RWPE1 (cell line): ENCODE data around the gene STK17A.
A peak's percentile ranks its signal among the peaks of the same experiment; 100 is the strongest.
"Not testable (repeated sequence)": the region's sequence is repeated elsewhere in the genome, so short reads cannot be mapped to it uniquely, and the experiment has no call there.

Experiments
- CTCF ChIA-PET: fragments of 350-600 bp; sonication (Branson Sonifier 250); formaldehyde crosslinking; extraction: SDS; loops from one replicate; lab custom pipeline; 2021; lab: Yijun Ruan, JAX
- POLR2A ChIA-PET: fragments of 400-600 bp; formaldehyde crosslinking; extraction: SDS; loops from one replicate; lab custom pipeline; 2020; ENCODE audit warnings: antibody characterized with exemption; ENCODE audit not compliant: low non-redundant PET; lab: Yijun Ruan, JAX
- DNase-seq: peaks from one replicate; pipeline ENCODE4 v3.0.0; 2012; ENCODE audit warnings: low spot score
- H3K27ac ChIP-seq: fragments of 450-650 bp; 2 replicates; pipeline ENCODE4 v1.5.1; 2017
- TF ChIP-seq, protein P1 (sequence below): fragments of 450-650 bp; conservative IDR thresholded peaks from 2 replicates; pipeline ENCODE4 v1.5.1; 2017; ENCODE audit warnings: low read depth, mild to moderate bottlenecking

Gene STK17A

DNA sequence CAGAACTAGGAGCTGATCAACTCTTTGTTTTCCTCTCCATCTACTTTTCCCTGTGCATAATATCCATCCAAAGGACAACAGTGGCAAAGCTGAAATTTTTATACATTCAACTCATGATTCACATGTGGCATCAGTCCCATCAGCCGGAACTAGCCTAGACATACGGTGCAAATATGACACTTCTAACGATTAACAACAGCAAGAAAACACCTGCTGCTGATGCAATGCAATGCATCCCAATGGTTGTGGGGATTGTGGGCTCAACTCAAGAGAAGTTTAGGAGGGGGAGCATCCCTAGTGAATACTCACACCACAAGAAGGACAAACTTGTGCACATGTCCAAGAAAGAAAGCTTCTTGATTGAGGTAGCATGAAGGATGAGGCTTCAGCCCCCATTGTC lies 20.5 kb upstream of the STK17A start:
- DNase-seq: no peak
- CTCF ChIA-PET: no interaction called here
- no peak overlapping the region for H3K27ac ChIP-seq
- TF ChIP-seq, protein P1, sequence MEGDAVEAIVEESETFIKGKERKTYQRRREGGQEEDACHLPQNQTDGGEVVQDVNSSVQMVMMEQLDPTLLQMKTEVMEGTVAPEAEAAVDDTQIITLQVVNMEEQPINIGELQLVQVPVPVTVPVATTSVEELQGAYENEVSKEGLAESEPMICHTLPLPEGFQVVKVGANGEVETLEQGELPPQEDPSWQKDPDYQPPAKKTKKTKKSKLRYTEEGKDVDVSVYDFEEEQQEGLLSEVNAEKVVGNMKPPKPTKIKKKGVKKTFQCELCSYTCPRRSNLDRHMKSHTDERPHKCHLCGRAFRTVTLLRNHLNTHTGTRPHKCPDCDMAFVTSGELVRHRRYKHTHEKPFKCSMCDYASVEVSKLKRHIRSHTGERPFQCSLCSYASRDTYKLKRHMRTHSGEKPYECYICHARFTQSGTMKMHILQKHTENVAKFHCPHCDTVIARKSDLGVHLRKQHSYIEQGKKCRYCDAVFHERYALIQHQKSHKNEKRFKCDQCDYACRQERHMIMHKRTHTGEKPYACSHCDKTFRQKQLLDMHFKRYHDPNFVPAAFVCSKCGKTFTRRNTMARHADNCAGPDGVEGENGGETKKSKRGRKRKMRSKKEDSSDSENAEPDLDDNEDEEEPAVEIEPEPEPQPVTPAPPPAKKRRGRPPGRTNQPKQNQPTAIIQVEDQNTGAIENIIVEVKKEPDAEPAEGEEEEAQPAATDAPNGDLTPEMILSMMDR: no peak
- POLR2A ChIA-PET: no interaction called here

DNA sequence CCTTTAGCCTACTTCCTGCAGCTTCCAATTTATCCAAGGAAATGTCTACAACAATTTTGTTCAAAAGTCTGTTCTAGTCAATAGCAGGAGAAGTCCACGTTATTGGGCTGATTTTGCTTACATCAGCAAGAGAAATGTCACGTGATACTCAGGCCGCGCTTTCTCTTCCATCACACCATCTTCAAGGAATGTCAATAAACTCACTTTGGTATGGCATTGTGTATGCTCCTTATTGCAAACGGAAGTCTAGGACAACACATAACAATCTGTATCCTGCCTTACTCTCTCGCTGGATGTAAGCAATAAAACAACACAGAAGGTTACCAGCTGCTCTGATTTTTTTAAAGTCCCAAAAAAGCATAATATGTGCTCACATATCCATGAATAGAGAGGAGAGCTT lies 17.1 kb upstream of the STK17A start:
- ChIA-PET CTCF (interaction anchor here (0.6 kb wide), 1 partner anchor 13 kb away, joined by 3 read pairs; no protein-coding TSS in a partner anchor), POLR2A (no interaction called here)
- H3K27ac ChIP-seq: no peak overlapping the region
- no peak for DNase-seq
- TF ChIP-seq, protein P1: no peak

DNA sequence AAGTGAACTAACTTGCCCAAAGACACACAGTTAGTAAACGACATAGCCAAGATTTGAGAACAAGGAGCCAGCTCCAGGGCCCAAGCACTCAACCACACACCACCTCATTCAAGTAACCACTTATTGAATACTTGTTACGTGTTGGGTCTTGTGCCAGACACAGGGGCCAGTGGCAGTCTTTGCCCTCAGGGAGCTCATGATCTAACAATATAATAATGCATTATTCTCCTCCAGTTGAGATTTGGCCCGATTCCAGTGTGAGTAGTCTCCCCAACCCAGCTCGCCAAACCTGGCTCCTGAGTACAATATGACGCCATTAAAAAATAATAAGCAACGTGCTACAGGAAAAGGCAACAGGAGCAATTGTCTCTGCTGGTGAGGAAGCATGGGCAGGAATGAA lies 14.4 kb upstream of the STK17A start:
- ChIA-PET CTCF (interaction anchor here (0.6 to 1.7 kb wide), 3 partner anchors 13 to 268 kb away, joined by 4 to 19 read pairs (median 4); partner anchors contain the start of gene STK17A), POLR2A (interaction anchor here (0.6 kb wide), 1 partner anchor 636 kb away, joined by 3 read pairs; no protein-coding TSS in a partner anchor)
- DNase-seq: peak; percentile 95
- TF ChIP-seq, protein P1: no peak
- H3K27ac ChIP-seq: peak overlapping the region; percentile 61

DNA sequence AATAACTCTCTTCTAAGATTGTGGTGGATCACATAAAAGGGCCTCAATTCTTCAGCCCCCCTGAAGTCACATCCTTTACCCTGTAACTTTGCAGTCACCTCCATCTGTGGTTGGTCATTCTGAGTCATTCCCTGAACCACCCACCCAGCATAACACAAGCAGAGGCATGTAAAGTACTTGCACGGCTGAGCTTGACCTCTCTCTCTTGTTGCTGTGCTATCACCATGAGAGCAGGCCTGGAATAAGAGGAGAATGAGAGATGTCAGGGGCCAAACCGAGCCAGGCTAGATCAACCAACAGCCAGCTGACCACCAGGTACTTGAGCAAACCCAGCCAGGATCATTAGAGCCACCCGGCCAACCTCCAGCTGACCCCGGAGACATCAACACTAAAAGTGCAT lies 13.5 kb upstream of the STK17A start:
- POLR2A ChIA-PET: no interaction called here

DNA sequence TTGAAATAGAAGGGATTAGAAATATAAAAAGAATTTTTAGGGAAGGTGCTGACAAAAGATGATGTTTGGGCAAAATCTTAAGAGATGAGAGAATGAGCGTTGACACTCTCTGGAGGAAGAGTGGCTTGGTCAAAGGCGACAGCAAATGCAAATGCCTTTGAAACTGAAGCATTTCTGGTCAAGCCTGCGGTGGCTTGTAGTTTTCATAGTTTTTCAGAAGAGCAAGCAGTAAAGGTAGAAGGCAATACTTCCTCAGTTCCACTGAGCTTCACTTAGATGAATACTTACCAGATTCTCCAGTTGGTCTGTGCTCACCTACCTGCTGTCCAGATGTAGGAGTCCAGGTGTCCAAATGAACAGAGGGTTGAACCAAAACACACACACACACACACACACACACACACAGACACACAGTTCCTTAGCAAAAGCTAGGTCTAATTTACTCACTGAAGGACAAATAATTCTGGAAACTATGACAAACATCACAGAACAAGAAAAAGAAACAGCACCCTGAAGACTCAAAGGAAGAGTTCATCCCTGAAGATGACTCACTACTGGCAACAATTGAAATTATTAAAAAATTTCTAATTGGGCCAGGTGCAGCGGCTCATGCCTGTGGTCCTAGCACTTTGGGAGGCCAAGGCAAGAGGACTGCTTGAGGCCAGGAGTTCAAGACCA lies 12.1 kb upstream of the STK17A start:
- TF ChIP-seq, protein P1: no peak
- DNase-seq: no peak
- peak overlapping the region; percentile 83 for H3K27ac ChIP-seq
- POLR2A ChIA-PET: no interaction called here
- CTCF ChIA-PET: interaction anchor here (2.4 kb wide), 1 partner anchor 12 kb away, joined by 9 read pairs; the partner anchor contains the start of gene STK17A

More for the DNA sequence above, 13.5 kb upstream of the STK17A start:
- DNase-seq: no peak
- H3K27ac ChIP-seq: peak overlapping the region; percentile 83
- CTCF ChIA-PET: interaction anchor here (0.7 to 2.4 kb wide), 4 partner anchors 13 to 151 kb away, joined by 3 to 19 read pairs (median 6); partner anchors contain the start of gene STK17A
- TF ChIP-seq, protein P1: no peak

DNA sequence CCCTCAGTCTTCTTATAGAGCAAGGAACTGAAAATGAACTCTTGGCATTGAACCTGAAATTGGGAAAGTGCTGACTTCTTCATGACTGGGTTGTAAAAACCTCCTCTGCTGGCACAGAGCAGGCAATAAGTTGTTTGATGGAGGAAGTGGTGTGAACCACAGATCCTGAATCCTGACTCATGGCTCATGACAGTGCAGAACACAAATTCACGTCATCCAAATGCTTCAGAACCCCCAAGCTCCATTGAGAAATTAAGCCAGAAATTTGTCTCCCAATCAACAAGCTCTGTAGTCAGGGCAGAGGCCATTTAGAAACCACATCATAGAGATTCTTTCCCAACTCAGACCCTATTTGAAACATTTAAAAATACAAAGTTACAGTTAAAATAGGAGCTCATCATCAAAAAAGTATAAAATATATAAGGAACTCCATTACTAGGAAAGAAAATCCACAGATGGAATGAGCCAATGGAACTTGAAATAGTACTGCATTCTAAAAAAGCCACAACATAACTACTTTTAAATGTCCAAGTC lies 10.3 kb upstream of the STK17A start:
- TF ChIP-seq, protein P1: no peak
- peak overlapping the region; percentile 83 for H3K27ac ChIP-seq
- peak; percentile 83 for DNase-seq
- ChIA-PET CTCF (interaction anchor here (0.7 to 1.7 kb wide), 2 partner anchors 10 to 44 kb away, joined by 3 to 25 read pairs; partner anchors contain the start of gene STK17A), POLR2A (interaction anchor here (0.6 to 1.0 kb wide), 2 partner anchors 10 to 316 kb away, joined by 3 read pairs; partner anchors contain the start of gene STK17A)

DNA sequence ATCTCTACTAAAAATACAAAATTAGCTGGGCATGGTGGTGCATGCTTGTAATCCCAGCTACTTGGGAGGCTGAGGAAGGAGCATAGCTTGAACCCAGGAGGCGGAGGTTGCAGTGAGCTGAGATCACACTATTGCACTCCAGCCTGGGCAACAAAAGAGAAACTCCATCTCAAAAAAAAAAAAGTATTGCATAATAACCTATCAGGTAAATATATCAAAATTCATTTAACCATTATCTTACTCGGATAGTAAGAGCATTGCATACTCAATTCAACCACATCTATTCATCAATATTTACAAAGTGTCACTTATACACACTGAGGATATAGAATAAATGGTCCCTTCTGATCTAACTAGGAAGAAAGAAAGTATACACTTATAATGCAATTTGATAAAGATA lies 9.1 kb upstream of the STK17A start:
- CTCF ChIA-PET: interaction anchor here (1.7 kb wide), 1 partner anchor 8 kb away, joined by 25 read pairs; the partner anchor contains the start of gene STK17A
- POLR2A ChIA-PET, DNase-seq: not testable (repeated sequence)
- H3K27ac ChIP-seq: peak overlapping the region; percentile 80
